ENCODE data around the gene ABHD14A.

The ABHD14A gene

GRCh38 chr3:51957520-51958205, 17.2 kb upstream of the ABHD14A start:
- no peak for DNase-seq

GRCh38 chr3:51958603-51959521, 16.0 kb upstream of the ABHD14A start:
- no peak for DNase-seq

GRCh38 chr3:51959651-51960050, 15.2 kb upstream of the ABHD14A start:
- DNase-seq: no peak

- DNase-seq: no peak
Observed at GRCh38 chr3:51960386-51960785, 14.5 kb upstream of the ABHD14A start.

- DNase-seq: no peak
Observed at GRCh38 chr3:51961011-51961410, 13.9 kb upstream of the ABHD14A start.

GRCh38 chr3:51961602-51962569, 13.0 kb upstream of the ABHD14A start:
- no peak for DNase-seq

GRCh38 chr3:51962854-51963530, 11.9 kb upstream of the ABHD14A start:
- no peak for DNase-seq

GRCh38 chr3:51963951-51964451, 10.9 kb upstream of the ABHD14A start:
- DNase-seq: no peak

- DNase-seq: no peak
Observed at GRCh38 chr3:51964521-51964920, 10.3 kb upstream of the ABHD14A start.

GRCh38 chr3:51966016-51966415, 8.8 kb upstream of the ABHD14A start:
- DNase-seq: no peak

GRCh38 chr3:51966486-51966885, 8.4 kb upstream of the ABHD14A start:
- no peak for DNase-seq

GRCh38 chr3:51966922-51967383, 7.9 kb upstream of the ABHD14A start:
- no peak for DNase-seq

GRCh38 chr3:51967384-51968169, 7.3 kb upstream of the ABHD14A start, which contains the start of gene PCBP4:
PCBP4 (minus strand) TSS chr3:51967454; CDS start chr3:51961240, 6,214 bp downstream.
- peak; percentile 37 for DNase-seq

GRCh38 chr3:51968170-51968775, 6.6 kb upstream of the ABHD14A start:
- DNase-seq: no peak

- no peak for DNase-seq
Observed at GRCh38 chr3:51968883-51969678, 5.8 kb upstream of the ABHD14A start.

GRCh38 chr3:51969841-51970240, 5.0 kb upstream of the ABHD14A start:
- no peak for DNase-seq

- no peak for DNase-seq
Observed at GRCh38 chr3:51970606-51971300, 4.1 kb upstream of the ABHD14A start.

- DNase-seq: no peak
Observed at GRCh38 chr3:51971350-51971749, 3.5 kb upstream of the ABHD14A start.

All from activated naive CD4-positive, alpha-beta T cell treated with anti-CD3 and anti-CD28 coated beads, Interleukin-2, amount 50 U/mL, for 16 hours (primary cell).